ENCODE data around the gene CYB5R2. TPM values are rescaled to one million over a fixed set of nuclear protein-coding genes. Genes with fewer than 3 reads are reported as not detected.

CYB5R2 gene
- total and polyA plus RNA-seq, 8 donors: 4.1 to 18.3 (median 10.3) TPM; not detected in 1

GRCh38 chr11:7642747-7643146 is 30.6 kb downstream of the CYB5R2 start:
- Histone ChIP-seq H3K27ac (no peak overlapping the region), H3K4me3 (no peak overlapping the region), H3K27me3 (no peaks in the 10 kb centered on the region), H3K36me3 (peaks cover 20 to 71% (median 55%) of the 10 kb centered on the region in 4 donors), H3K4me1 (peaks cover 7 to 34% (median 13%) of the 10 kb centered on the region in 4 donors), H3K9me3 (no peaks in the 10 kb centered on the region)
- TF ChIP-seq POLR2AphosphoS5 (IDR thresholded peaks at IDR 0.05) (no peak), EP300 (IDR thresholded peaks at IDR 0.05) (no peak), POLR2A (IDR thresholded peaks at IDR 0.05) (no peak)
- TF ChIP-seq, protein P1, sequence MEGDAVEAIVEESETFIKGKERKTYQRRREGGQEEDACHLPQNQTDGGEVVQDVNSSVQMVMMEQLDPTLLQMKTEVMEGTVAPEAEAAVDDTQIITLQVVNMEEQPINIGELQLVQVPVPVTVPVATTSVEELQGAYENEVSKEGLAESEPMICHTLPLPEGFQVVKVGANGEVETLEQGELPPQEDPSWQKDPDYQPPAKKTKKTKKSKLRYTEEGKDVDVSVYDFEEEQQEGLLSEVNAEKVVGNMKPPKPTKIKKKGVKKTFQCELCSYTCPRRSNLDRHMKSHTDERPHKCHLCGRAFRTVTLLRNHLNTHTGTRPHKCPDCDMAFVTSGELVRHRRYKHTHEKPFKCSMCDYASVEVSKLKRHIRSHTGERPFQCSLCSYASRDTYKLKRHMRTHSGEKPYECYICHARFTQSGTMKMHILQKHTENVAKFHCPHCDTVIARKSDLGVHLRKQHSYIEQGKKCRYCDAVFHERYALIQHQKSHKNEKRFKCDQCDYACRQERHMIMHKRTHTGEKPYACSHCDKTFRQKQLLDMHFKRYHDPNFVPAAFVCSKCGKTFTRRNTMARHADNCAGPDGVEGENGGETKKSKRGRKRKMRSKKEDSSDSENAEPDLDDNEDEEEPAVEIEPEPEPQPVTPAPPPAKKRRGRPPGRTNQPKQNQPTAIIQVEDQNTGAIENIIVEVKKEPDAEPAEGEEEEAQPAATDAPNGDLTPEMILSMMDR (IDR thresholded peaks at IDR 0.05): no peak
- 30 to 54% (median 41%) methylated on average over 4 of the region's 4 CpGs for WGBS, 5 donors
- no peak for DNase-seq
- intact Hi-C loops (cut with DNase I; ENCODE audit: low total_unique reads): no loop called here

- Histone ChIP-seq H3K36me3 (peaks cover 29 to 80% (median 70%) of the 10 kb centered on the region in 4 donors), H3K27ac (peak overlapping the region in 2 of 5 donors; percentile 11 to 35)
- intact Hi-C loops (cut with DNase I; ENCODE audit: low total_unique reads): no loop called here
Observed at GRCh38 chr11:7640816-7641215, 32.5 kb downstream of the CYB5R2 start.

DNA sequence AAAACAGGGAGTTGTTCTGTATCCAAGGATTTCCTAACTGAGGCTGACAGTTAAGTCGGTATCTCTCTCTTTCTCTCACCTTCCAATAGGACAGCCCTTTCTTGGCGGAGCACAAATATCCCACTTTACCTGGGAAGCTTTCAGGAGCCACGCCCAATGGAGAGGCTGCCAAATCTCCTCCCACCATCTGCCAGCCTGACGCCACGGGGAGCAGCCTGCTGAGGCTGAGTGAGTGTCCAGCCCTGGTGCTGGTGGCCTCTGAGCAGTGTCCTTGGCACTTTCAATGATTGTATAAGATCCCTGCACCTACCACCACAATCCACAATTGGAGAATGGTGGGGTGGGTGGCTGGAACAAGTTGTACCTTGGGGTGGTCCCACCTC is 33.7 kb downstream of the CYB5R2 start:
- H3K4me3 ChIP-seq: no peak overlapping the region
- peak overlapping the region; percentile 5 to 74 (median 28) for H3K27ac ChIP-seq
- intact Hi-C loops (cut with DNase I; ENCODE audit: low total_unique reads): no loop called here
- H3K9me3 ChIP-seq: no peaks in the 10 kb centered on the region
- peak; percentile 39 to 83 for DNase-seq
- H3K27me3 ChIP-seq: no peaks in the 10 kb centered on the region
- WGBS, 5 donors: 25 to 51% (median 41%) methylated on average over 3 to 5 of the region's 5 CpGs
- peaks cover 29 to 83% (median 74%) of the 10 kb centered on the region in 4 donors for H3K36me3 ChIP-seq
- peaks cover 7 to 25% (median 13%) of the 10 kb centered on the region in 4 donors for H3K4me1 ChIP-seq
- TF ChIP-seq POLR2AphosphoS5 (IDR thresholded peaks at IDR 0.05): no peak
- no peak for TF ChIP-seq POLR2A (IDR thresholded peaks at IDR 0.05)
- TF ChIP-seq EP300 (IDR thresholded peaks at IDR 0.05): no peak
- TF ChIP-seq, protein P1 (IDR thresholded peaks at IDR 0.05): no peak

More at GRCh38 chr11:7640816-7641215, 32.5 kb downstream of the CYB5R2 start:
- TF ChIP-seq POLR2AphosphoS5 (IDR thresholded peaks at IDR 0.05) (no peak), EP300 (IDR thresholded peaks at IDR 0.05) (no peak), POLR2A (IDR thresholded peaks at IDR 0.05) (no peak)
- TF ChIP-seq, protein P1 (IDR thresholded peaks at IDR 0.05): no peak
- no peak for DNase-seq
- no peaks in the 10 kb centered on the region for H3K27me3 ChIP-seq
- no peaks in the 10 kb centered on the region for H3K9me3 ChIP-seq
- WGBS, 5 donors: 52 to 72% (median 60%) methylated on average over 6 of the region's 6 CpGs
- peaks cover 7 to 25% (median 13%) of the 10 kb centered on the region in 4 donors for H3K4me1 ChIP-seq
- no peak overlapping the region for H3K4me3 ChIP-seq

GRCh38 chr11:7638710-7639642 is 34.3 kb downstream of the CYB5R2 start:
- 50 to 66% (median 62%) methylated on average over 5 of the region's 5 CpGs for WGBS, 5 donors
- H3K4me3 ChIP-seq: no peak overlapping the region
- H3K27ac ChIP-seq: peak overlapping the region in 4 of 5 donors; percentile 5 to 74 (median 61)
- peaks cover 7 to 25% (median 13%) of the 10 kb centered on the region in 4 donors for H3K4me1 ChIP-seq
- no peaks in the 10 kb centered on the region for H3K9me3 ChIP-seq
- TF ChIP-seq, protein P1 (IDR thresholded peaks at IDR 0.05): no peak
- TF ChIP-seq POLR2AphosphoS5 (IDR thresholded peaks at IDR 0.05): no peak
- TF ChIP-seq EP300 (IDR thresholded peaks at IDR 0.05): no peak
- no peak for TF ChIP-seq POLR2A (IDR thresholded peaks at IDR 0.05)
- no peaks in the 10 kb centered on the region for H3K27me3 ChIP-seq
- H3K36me3 ChIP-seq: peaks cover 31 to 90% (median 78%) of the 10 kb centered on the region in 4 donors
- peak in 1 of 2 donors; percentile 45 for DNase-seq
- intact Hi-C loops (cut with DNase I; ENCODE audit: low total_unique reads): no loop called here

All from stomach (tissue), 9 donors.